ENCODE data around the gene XRCC5. TPM values are rescaled to one million over a fixed set of nuclear protein-coding genes. Genes with fewer than 3 reads are reported as not detected.

Gene XRCC5
- polyA plus RNA-seq, 1 donor from 2014 or later = 279 TPM

- Histone ChIP-seq H3K79me2 (replicated peaks; ENCODE audit: insufficient read depth, low read length) (no peaks in the 10 kb centered on the region), H2AFZ (ENCODE audit: low read depth, low read length) (no peak overlapping the region), H3K36me3 (ENCODE audit: insufficient read depth, low read length) (peaks cover 24% of the 10 kb centered on the region), H3F3A (ENCODE audit: insufficient read depth, low read length, poor library complexity, severe bottlenecking) (no peaks in the 10 kb centered on the region), H3K4me3 (ENCODE audit: low read length) (no peak overlapping the region), H3K9me3 (ENCODE audit: low read length) (no peaks in the 10 kb centered on the region), H3K27me3 (ENCODE audit: insufficient read depth, low read depth, low read length) (no peaks in the 10 kb centered on the region), H3K9ac (ENCODE audit: low read length) (no peak overlapping the region), H3K4me2 (ENCODE audit: low read length) (no peak overlapping the region), H4K20me1 (ENCODE audit: insufficient read depth) (no peaks in the 10 kb centered on the region), H3K27ac (ENCODE audit: low read length) (no peak overlapping the region), H3K9me2 (ENCODE audit: insufficient read depth, low read length) (no peaks in the 10 kb centered on the region)
- no peak for TF ChIP-seq SMC3 (conservative IDR thresholded peaks at IDR 0.05; ENCODE audit: poor library complexity)
- no peak for TF ChIP-seq EZH2 (IDR thresholded peaks at IDR 0.05; ENCODE audit: borderline replicate concordance, insufficient read depth, low read length, poor library complexity, severe bottlenecking)
- TF ChIP-seq TAF1 (IDR thresholded peaks at IDR 0.05; ENCODE audit: low read depth) = no peak
- TF ChIP-seq EP300 (conservative IDR thresholded peaks at IDR 0.05; ENCODE audit: poor library complexity, severe bottlenecking) = no peak
- TF ChIP-seq MXI1 (conservative IDR thresholded peaks at IDR 0.05; ENCODE audit: poor library complexity, severe bottlenecking) = no peak
- TF ChIP-seq POLR2AphosphoS5 (IDR thresholded peaks at IDR 0.05) = no peak
- TF ChIP-seq RAD21 (conservative IDR thresholded peaks at IDR 0.05) = no peak
- no peak for TF ChIP-seq CTCF (IDR thresholded peaks at IDR 0.05; ENCODE audit: poor library complexity, severe bottlenecking)
- TF ChIP-seq REST (IDR thresholded peaks at IDR 0.05; ENCODE audit: borderline replicate concordance) = no peak
Measured at GRCh38 chr2:216202626-216203250, 93.6 kb downstream of the XRCC5 start.

GRCh38 chr2:216205486-216205885, 96.3 kb downstream of the XRCC5 start:
- Histone ChIP-seq H3K4me2 (ENCODE audit: low read length) (no peak overlapping the region), H3K27ac (ENCODE audit: low read length) (no peak overlapping the region), H3K79me2 (replicated peaks; ENCODE audit: insufficient read depth, low read length) (no peaks in the 10 kb centered on the region), H3F3A (ENCODE audit: insufficient read depth, low read length, poor library complexity, severe bottlenecking) (no peaks in the 10 kb centered on the region), H4K20me1 (ENCODE audit: insufficient read depth) (no peaks in the 10 kb centered on the region), H2AFZ (ENCODE audit: low read depth, low read length) (no peak overlapping the region), H3K4me3 (ENCODE audit: low read length) (no peak overlapping the region), H3K9me2 (ENCODE audit: insufficient read depth, low read length) (no peaks in the 10 kb centered on the region), H3K9me3 (ENCODE audit: low read length) (no peaks in the 10 kb centered on the region), H3K27me3 (ENCODE audit: insufficient read depth, low read depth, low read length) (no peaks in the 10 kb centered on the region), H3K9ac (ENCODE audit: low read length) (no peak overlapping the region), H3K36me3 (ENCODE audit: insufficient read depth, low read length) (peaks cover 24% of the 10 kb centered on the region)
- TF ChIP-seq TAF1 (IDR thresholded peaks at IDR 0.05; ENCODE audit: low read depth) = no peak
- no peak for TF ChIP-seq CTCF (IDR thresholded peaks at IDR 0.05; ENCODE audit: poor library complexity, severe bottlenecking)
- TF ChIP-seq EZH2 (IDR thresholded peaks at IDR 0.05; ENCODE audit: borderline replicate concordance, insufficient read depth, low read length, poor library complexity, severe bottlenecking) = no peak
- TF ChIP-seq EP300 (conservative IDR thresholded peaks at IDR 0.05; ENCODE audit: poor library complexity, severe bottlenecking) = no peak
- TF ChIP-seq RAD21 (conservative IDR thresholded peaks at IDR 0.05) = no peak
- no peak for TF ChIP-seq SMC3 (conservative IDR thresholded peaks at IDR 0.05; ENCODE audit: poor library complexity)
- TF ChIP-seq REST (IDR thresholded peaks at IDR 0.05; ENCODE audit: borderline replicate concordance) = no peak
- no peak for TF ChIP-seq POLR2AphosphoS5 (IDR thresholded peaks at IDR 0.05)
- TF ChIP-seq MXI1 (conservative IDR thresholded peaks at IDR 0.05; ENCODE audit: poor library complexity, severe bottlenecking) = no peak

All from neural cell (in vitro differentiated cells).